ENCODE measurements around the gene TP63.

Gene TP63

GRCh38 chr3:189851682-189852081, 220.5 kb downstream of the TP63 start:
- DNase-seq (ENCODE audit: low read depth, low spot score) = no peak
- TF ChIP-seq CTCF (IDR thresholded peaks at IDR 0.05; ENCODE audit: low read depth, low read length) = no peak
- no peak overlapping the region for H3K4me3 ChIP-seq (ENCODE audit: low read depth, low read length)
- in situ Hi-C loops (cut with HindIII; ENCODE audit: low sequenced_read_pairs) = no loop called here

GRCh38 chr3:189853906-189854305, 222.7 kb downstream of the TP63 start:
- no peak for TF ChIP-seq CTCF (IDR thresholded peaks at IDR 0.05; ENCODE audit: low read depth, low read length)
- no peak for DNase-seq (ENCODE audit: low read depth, low spot score)
- no peak overlapping the region for H3K4me3 ChIP-seq (ENCODE audit: low read depth, low read length)
- in situ Hi-C loops (cut with HindIII; ENCODE audit: low sequenced_read_pairs) = no loop called here

- DNase-seq (ENCODE audit: low read depth, low spot score) = no peak
- H3K4me3 ChIP-seq (ENCODE audit: low read depth, low read length) = no peak overlapping the region
- in situ Hi-C loops (cut with HindIII; ENCODE audit: low sequenced_read_pairs) = no loop called here
- no peak for TF ChIP-seq CTCF (IDR thresholded peaks at IDR 0.05; ENCODE audit: low read depth, low read length)
Measured at GRCh38 chr3:189860296-189860695, 229.1 kb downstream of the TP63 start.

- peak; percentile 18 for DNase-seq (ENCODE audit: low read depth, low spot score)
- H3K4me3 ChIP-seq (ENCODE audit: low read depth, low read length) = no peak overlapping the region
- in situ Hi-C loops (cut with HindIII; ENCODE audit: low sequenced_read_pairs) = no loop called here
- TF ChIP-seq CTCF (IDR thresholded peaks at IDR 0.05; ENCODE audit: low read depth, low read length) = no peak
Measured at GRCh38 chr3:189862385-189862998, 231.3 kb downstream of the TP63 start.

GRCh38 chr3:189863031-189863430, 231.8 kb downstream of the TP63 start:
- TF ChIP-seq CTCF (IDR thresholded peaks at IDR 0.05; ENCODE audit: low read depth, low read length) = no peak
- no peak for DNase-seq (ENCODE audit: low read depth, low spot score)
- H3K4me3 ChIP-seq (ENCODE audit: low read depth, low read length) = no peak overlapping the region
- in situ Hi-C loops (cut with HindIII; ENCODE audit: low sequenced_read_pairs) = no loop called here

GRCh38 chr3:189868061-189868460, 236.9 kb downstream of the TP63 start:
- DNase-seq (ENCODE audit: low read depth, low spot score) = no peak
- no peak overlapping the region for H3K4me3 ChIP-seq (ENCODE audit: low read depth, low read length)
- TF ChIP-seq CTCF (IDR thresholded peaks at IDR 0.05; ENCODE audit: low read depth, low read length) = no peak
- in situ Hi-C loops (cut with HindIII; ENCODE audit: low sequenced_read_pairs) = no loop called here

GRCh38 chr3:189869165-189869564, 238.0 kb downstream of the TP63 start:
- DNase-seq (ENCODE audit: low read depth, low spot score) = no peak
- TF ChIP-seq CTCF (IDR thresholded peaks at IDR 0.05; ENCODE audit: low read depth, low read length) = no peak
- no peak overlapping the region for H3K4me3 ChIP-seq (ENCODE audit: low read depth, low read length)
- in situ Hi-C loops (cut with HindIII; ENCODE audit: low sequenced_read_pairs) = no loop called here
